NCI-H1694 treated with DMSO at 0.1 percent for 48 hours (cell line): ENCODE measurements around the gene BTNL3.
"Not testable (repeated sequence)": the region's sequence is repeated elsewhere in the genome, so short reads cannot be mapped to it uniquely, and the experiment has no call there.

Experiments
- DNase-seq: peaks from one replicate; lab custom pipeline; 2025; lab: John Stamatoyannopoulos, UW

The BTNL3 gene, protein sequence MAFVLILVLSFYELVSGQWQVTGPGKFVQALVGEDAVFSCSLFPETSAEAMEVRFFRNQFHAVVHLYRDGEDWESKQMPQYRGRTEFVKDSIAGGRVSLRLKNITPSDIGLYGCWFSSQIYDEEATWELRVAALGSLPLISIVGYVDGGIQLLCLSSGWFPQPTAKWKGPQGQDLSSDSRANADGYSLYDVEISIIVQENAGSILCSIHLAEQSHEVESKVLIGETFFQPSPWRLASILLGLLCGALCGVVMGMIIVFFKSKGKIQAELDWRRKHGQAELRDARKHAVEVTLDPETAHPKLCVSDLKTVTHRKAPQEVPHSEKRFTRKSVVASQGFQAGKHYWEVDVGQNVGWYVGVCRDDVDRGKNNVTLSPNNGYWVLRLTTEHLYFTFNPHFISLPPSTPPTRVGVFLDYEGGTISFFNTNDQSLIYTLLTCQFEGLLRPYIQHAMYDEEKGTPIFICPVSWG

DNA sequence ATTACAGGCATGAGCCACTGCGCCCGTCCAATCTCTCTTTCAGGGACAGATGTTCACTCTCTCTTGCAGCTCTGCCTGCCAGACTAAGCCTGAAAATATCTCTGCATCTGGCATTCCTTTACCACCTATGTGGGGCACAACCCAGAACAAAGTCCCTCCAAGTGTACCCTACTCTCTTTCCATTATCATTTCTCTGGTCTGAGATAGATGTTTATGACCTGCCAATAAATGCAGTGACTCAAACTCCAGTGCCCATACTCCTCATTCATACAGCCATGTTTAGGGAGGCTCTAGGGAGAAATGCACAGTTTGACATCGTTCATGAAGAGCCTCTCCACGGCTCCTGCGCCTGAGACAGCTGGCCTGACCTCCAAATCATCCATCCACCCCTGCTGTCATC, at the start of gene BTNL3:
BTNL3 (plus strand) TSS at position 255 of the 400 bp plus-strand sequence. CDS start 183 bp downstream, outside the sequence.
- peak; percentile 49 for DNase-seq

DNA sequence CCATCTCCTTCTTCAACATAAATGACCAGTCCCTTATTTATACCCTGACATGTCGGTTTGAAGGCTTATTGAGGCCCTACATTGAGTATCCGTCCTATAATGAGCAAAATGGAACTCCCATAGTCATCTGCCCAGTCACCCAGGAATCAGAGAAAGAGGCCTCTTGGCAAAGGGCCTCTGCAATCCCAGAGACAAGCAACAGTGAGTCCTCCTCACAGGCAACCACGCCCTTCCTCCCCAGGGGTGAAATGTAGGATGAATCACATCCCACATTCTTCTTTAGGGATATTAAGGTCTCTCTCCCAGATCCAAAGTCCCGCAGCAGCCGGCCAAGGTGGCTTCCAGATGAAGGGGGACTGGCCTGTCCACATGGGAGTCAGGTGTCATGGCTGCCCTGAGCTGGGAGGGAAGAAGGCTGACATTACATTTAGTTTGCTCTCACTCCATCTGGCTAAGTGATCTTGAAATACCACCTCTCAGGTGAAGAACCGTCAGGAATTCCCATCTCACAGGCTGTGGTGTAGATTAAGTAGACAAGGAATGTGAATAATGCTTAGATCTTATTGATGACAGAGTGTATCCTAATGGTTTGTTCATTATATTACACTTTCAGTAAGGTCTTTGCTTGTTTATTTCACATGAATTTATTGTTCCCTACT, 38.2 kb upstream of the BTNL3 start:
- DNase-seq, result no peak

DNA sequence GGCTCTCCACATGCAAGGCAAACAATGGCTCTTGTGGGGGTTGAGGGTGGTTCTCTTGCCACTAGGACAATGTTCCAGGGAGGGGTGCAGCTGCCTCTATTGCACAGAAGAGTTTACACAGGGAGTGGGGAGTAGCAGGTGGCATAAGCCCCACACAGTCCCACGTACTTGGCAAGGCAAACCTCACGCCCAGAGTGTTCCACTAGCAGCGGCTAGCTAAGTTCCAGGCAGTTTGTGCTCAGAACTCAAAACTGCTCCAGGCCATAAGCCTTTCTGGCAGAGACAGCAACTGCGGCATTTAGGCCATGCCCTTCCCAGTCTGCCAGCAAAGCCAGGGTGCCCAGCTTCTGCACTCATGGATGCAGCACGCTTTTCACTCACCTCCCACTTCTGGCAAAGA, 29.0 kb upstream of the BTNL3 start:
- no peak for DNase-seq

DNA sequence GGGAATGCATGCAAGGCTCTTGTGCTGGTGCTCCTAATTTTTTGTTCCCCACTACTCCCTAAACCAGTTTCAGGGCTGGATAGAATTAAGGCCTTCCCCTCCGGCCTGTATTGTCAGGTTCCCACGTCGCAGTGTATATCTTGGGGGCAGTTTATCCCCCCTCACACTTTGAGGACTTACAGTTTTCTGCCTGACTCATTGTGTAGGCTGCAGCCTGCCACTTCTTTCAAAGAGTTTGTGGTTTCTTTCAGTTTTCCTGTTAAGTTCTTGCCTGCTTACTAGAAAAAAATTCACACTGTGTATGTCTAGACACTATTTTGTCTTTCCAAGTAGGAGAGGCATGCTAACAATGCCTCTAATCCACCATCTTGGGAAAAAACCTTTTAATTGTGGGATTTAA, 28.4 kb upstream of the BTNL3 start:
- DNase-seq, result no peak

DNA sequence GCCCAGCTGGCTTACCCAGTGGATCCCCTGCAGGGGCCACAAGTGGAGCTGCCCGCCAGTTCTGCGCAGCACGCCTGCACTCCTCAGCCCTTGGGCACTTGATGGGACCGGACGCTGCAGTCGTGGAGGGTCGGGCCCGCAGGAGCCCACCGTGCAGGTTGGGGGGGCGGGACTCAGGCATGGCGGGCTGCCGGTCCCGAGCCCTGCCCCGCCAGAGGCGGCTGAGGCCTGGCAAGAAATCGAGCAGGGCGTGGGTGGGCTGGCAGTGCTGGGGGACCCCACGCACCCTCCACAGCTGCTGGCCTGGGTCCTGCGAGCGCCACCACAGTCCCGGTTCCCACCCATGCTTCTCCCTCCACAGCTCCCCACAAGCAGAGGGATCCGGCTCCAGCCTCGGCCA, 19.2 kb upstream of the BTNL3 start:
- no peak for DNase-seq

DNA sequence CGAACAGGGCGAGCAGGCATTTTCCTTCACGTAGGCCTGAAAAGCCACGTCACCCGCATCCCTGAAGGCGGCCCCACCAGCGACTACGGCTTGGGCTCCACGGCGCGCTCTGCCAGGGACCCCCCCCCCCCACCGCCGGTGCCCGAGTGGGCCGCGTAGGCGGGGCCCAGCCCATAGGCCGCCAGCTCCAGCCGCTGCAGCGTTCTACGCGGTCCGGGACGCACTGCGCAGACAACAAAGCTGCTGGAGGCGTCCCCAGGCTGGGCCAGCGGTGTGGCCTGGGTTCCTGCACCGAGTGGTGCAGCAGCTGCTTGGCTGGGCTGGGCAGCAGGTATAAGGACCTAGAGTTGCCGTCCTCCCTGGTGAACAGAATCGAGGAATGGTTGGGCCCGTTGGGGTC, 18.3 kb upstream of the BTNL3 start:
- no peak for DNase-seq

DNA sequence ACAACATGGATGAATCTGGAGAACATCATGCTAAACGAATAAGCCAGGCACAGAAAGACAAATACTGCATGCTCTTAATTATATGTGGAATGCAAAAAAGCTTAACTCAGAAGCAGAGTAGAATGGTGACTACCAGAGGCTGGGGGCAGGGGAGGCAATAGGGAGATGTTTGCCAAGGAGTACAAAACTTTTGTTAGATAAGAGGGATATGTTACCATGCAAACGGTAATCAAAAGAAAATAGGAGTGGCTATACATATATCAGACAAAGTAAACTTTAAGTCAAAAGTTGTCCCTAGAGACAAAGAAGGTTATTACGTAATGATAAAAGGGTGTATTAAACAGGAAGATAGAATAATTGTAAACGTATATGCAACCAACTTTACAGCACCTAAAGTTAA, 17.8 kb upstream of the BTNL3 start:
- no peak for DNase-seq

DNA sequence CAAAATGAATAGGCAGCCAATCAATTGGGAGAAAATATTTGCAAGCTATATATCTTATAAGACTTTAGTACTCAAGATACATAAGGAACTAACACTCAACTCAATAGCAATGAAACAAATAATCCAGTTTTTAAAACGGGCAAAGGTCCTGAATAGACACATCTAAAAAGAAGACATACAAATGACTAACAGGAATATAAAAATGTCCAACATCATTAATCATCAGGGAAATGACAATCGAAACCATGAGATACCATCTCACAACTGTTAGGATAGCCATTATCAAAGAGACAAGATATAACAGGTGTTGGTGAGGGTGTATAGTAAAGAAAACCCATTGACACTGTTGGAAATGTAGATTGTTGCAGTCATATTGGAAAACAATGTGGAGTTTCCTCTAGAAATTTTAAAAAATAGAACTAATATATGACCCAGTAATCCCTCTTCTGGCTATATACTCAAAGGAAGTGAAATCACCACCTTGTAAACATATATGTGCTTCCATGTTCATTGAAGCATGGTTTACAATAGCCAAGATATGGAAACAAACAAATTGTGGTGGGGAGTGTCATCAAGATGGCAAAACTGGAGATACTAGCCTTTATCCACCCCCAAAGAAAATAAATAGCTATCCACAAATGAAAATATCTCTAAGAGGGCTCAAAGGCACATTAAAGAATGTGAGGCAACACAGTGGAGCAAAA, 13.9 kb upstream of the BTNL3 start:
- no peak for DNase-seq

DNA sequence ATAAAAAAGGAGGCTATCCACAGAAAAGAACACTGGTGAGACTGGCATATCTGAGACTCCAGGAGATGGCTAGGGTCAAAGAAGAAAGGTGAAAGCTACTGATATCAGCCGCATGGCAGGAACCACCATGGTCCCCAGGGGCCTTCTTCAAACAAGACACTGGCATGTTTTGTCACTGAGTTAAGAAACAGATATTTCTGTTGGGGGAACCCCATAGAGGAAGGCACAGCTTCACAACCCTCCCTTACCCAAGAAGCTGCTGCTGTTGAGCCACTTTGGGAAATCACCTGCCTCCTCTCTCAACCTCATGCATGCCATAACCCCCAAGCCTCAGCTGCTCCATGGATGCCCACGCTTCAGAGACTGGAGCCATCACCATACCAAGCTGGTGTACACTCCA, 13.3 kb upstream of the BTNL3 start:
- no peak for DNase-seq

DNA sequence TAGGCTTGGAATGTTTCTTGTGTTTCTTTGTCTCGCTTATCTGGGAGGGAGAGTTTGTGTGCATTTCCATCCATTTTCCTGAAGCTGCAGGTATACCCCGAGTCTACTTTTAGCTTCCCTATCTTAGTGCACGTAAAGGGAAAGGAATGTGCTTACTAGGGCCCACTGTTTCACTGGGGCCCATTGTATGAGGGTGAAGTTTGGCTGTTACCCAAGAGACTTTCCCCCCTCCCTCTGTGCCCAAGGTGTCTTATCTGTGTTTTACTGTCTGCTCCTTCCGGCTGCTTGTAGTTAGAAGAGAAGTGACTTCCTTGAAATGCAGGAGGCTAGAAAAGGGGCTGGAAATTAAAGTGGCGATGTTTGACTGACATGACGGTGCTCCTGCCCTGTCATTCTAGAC, 12.1 kb upstream of the BTNL3 start:
- no peak for DNase-seq

DNA sequence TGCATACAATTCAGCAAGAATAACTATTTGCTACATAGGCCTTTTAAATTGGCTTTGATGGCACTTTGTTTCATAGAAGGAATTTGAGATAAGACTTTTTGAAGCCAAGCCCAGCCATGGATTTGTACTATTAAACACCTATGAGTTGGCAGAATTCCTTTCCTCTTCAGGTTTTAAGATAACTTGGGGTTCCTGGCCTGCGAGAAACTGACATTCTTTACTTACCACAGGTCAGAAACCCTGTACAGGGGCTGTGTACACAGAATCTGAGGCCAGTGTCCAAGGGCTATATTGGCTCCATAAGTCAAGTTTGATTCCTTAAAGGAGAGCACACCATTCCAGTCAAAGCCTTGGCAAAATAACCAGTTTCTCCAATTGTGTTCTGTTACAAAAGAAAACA, 10.8 kb upstream of the BTNL3 start:
- DNase-seq, result no peak

DNA sequence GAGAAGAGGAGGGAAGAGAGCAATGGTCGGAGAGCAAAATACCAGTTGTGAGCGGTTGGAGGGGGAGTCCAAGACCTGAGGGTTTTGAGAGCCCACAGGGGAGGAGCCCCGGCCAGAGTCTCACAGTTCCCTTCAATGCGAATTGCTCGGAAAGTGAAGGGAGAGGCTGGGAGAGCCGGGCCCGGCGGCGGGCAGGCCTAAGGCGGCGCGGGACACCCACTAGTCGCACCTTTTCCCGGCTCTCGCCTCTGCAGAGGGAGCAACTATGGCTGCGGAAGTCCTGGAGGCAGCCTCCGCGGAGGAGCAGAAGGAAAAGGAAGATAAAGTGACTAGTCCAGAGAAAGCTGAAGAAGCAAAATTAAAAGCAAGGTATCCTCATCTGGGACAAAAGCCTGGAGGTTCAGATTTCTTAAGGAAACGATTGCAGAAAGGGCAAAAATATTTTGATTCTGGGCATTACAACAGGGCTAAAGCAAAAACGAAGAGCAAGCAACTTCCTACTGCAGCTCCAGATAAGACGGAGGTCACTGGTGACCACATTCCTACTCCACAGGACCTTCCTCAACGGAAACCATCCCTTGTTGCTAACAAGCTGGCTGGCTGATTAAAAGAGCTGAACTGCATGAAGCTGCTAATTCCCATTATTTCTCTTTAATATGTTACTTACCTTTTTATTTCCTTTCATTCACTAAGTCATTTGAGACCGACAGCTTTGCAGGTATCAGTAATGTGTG, 6.5 kb upstream of the BTNL3 start:
- DNase-seq, result no peak

DNA sequence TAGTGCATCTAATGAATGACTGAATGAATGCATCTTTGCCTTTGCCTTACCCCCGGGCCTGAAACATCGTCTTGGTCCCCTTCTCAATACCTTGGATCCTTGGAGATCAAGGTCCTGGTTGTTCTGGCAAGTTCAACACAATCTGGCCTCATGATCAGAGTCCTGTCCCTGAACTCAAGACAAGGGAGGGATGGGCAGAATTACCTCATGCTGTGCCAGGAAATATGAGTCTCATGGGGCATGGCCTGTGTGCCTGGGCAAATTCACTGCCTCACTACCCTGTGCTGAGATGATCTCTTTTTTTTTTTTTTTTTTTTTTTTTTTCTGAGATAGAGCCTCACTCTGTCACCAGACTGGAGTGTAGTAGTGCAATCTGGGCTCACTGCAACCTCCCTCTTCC, 630 bp upstream of the BTNL3 start:
- DNase-seq, result no peak

DNA sequence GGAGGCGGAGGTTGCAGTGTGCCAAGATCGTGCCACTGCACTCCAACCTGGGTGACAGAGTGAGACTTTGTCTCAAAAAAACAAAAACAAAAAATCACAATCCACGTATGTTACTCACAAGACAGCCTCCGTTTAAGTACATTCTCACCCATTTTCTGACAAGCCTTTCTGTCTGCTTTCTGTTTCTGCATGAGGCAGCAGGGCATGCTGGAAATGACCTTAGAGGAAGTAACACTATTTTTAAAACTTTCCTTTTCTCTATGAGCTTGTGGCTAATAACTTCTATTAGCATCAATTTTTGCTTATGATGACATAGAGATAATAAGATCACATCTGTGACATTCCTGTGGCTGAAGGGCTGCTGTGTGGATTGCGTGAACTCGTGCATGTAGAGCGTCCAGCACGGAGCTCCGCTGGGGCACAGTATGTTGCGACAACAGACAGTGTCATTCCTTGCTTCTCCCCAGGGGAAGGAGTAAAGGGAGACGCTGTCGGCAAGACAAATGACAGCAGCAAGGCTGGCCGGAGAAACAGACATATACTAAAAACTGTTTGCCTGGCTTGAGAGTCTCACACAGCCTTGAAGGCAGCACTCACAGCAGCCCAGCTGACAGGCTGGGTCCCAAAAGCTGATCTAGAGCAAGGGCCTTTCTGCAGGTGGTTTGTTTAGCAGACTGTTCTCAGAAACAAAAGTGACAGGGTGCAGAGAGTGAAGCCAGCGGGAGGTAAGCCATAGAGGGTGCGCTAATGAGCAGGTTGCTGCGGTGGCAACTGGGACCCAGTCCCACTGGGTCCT, 1.6 kb downstream of the BTNL3 start:
- DNase-seq, result no peak

DNA sequence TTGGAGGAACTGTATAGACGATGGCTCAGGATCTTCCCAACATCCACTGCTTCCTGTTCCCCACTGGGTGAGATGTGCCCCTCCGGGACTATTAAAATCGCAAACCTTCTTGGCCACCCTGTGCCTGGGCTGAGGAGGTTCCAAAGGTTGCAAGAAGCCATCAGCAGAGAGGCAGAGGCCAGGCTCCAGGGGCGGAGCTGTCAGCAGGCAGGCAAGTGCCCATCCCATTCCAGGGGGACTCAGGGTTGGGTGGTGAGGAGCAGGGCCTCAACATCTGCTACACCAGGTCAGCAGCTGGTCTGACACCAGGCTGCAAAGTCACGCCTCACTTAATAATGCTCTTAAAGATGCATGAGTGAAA, 2.2 kb downstream of the BTNL3 start:
- DNase-seq, result peak; percentile 42

DNA sequence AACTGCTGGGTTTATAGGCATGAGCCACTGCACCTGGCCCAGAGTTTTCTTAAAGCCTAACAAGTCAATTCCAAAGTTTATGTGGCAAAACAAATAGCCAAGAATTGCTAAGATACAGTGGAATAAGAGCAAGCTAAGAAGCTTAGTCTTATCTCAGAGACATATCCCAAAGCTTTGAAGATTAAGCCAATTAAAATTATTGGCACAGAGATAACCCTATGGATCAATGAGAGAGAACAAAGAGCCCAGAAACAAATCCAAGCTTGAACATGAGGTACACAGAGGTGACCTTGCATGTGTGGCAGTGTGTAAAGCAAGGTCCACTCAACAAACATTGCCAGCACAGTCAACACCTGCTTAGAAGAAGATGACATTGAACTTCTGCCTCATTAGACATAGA, 13.3 kb downstream of the BTNL3 start:
- DNase-seq, result no peak

DNA sequence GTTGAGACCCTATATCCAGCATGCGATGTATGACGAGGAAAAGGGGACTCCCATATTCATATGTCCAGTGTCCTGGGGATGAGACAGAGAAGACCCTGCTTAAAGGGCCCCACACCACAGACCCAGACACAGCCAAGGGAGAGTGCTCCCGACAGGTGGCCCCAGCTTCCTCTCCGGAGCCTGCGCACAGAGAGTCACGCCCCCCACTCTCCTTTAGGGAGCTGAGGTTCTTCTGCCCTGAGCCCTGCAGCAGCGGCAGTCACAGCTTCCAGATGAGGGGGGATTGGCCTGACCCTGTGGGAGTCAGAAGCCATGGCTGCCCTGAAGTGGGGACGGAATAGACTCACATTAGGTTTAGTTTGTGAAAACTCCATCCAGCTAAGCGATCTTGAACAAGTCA, 17.1 kb downstream of the BTNL3 start:
- no peak for DNase-seq

DNA sequence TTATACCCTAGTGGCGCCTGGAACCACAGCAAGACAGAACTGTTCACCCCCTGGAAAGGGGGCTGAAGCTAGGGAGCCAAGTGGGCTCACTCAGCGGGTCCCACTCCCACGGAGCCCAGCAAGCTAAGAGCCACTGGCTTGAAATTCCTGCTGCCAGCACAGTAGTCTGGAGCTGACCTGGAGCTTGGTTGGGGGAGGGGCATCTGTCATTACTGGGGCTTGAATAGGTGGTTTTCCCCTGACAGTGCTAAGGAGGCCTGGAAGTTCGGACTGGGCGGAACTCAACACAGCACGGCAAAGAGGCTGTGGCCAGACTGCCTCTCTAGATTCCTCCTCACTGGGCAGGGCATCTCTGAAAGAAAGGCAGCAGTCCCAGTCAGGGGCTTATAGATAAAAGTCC, 19.5 kb downstream of the BTNL3 start:
- DNase-seq, result no peak

DNA sequence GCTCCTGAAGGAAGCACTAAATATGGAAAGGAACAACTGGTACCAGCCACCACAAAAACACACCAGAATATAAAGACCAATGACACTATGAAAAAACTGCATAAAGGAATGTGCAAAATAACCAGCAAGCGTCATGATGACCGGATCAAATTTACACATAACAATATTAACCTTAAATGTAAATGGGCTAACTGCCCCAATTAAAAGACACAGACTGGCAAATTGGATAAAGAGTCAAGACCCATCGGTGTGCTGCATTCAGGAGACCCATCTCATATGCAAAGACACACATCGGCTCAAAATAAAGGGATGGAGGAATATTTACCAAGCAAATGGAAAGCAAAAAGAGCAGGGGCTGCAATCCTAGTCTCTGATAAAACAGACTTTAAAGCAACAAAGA, 21.4 kb downstream of the BTNL3 start:
- not testable (repeated sequence) for DNase-seq

DNA sequence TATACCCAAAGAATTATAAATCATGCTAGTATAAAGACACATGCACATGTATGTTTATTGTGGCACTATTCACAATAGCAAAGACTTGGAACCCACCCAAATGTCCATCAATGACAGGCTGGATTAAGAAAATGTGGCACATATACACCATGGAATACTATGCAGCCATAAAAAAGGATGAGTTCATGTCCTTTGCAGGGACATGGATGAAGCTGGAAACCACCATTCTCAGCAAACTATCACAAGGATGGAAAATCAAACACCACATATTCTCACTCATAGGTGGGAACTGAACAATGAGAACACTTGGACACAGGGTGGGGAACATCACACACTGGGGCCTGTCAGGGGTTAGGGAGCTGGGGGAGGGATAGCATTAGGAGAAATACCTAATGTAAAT, 26.0 kb downstream of the BTNL3 start:
- DNase-seq, result not testable (repeated sequence)

DNA sequence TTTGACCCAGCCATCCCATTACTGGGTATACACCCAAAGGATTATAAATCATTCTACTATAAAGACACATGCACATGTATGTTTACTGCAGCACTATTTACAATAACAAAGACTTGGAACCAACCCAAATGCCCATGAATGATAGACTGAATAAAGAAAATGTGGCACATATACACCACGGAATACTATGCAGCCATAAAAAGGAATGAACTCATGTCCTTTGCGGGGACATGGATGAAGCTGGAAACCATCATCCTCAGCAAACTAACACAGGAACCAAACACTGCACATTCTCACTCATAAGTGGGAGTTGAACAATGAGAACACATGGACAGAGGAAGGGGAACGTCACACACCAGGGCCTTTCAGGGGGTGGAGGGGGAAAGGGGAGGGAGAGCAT, 28.8 kb downstream of the BTNL3 start:
- not testable (repeated sequence) for DNase-seq

DNA sequence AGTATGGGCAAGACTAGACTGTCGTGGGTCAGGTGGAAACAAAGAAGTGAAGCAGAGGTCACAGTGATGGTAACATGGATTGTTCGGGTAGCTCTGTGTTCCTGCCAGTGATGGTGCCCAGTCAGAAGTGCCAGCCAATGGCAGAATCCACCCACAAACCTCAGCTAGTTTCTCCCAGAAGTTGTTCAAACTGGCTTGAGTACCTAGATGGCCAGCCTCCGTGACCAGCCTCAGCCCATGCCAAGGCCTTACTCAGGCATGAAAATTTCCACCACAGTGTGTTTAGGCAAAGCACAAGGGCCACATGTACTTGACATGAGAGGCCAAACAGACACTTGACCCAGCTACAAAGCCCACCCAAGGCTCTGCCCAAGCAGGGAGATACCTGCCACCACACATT, 32.0 kb downstream of the BTNL3 start:
- DNase-seq, result no peak
